Hypothalamus (tissue), 51 donors: ENCODE measurements around the gene HSFX2.
"Not testable (repeated sequence)": the region's sequence is repeated elsewhere in the genome, so short reads cannot be mapped to it uniquely, and the experiment has no call there.

Source experiments
- DNase-seq, 51 donors: peaks; one replicate each; lab custom pipeline; 2025; lab: John Stamatoyannopoulos, UW

The HSFX2 gene

DNA sequence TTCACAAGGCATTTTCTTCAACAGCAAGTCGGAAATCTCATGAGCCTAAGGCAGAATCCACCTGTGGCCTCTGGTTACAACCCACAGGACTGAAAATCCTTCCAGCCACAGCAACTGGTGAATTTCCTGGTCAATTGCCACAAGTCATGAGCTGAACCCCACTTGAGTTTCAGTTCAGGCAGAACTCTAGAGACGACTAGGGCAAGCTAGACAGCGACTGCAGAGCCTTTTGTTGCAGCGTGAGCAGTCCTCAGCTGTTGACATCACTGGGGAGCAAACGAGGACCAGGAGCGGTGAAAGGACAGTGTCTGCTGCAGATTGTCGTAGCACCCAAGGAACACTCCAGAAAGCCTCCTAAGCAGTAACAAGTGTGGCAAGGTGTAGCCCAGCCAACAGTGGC, 829 bp upstream of the HSFX2 start:
- not testable (repeated sequence) for DNase-seq

DNA sequence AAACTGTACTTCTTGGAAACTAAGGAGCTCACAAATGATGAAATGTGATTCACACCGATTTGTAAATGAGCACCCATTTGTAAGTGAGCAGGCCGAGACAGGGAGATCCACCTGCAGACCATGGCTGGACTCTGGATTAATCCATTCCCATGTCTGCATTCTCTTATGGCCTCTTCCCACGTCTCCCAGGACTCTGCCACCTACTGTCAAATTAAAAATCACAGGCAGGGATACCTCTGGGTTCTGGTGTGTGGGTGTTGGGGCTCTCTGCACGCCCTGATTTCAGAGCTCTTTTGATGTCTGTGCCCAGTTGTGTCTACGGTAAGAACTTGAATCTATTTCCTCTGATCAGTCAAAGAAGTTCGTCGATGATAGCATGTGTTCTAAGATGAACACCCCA, 4.1 kb downstream of the HSFX2 start:
- not testable (repeated sequence) for DNase-seq

DNA sequence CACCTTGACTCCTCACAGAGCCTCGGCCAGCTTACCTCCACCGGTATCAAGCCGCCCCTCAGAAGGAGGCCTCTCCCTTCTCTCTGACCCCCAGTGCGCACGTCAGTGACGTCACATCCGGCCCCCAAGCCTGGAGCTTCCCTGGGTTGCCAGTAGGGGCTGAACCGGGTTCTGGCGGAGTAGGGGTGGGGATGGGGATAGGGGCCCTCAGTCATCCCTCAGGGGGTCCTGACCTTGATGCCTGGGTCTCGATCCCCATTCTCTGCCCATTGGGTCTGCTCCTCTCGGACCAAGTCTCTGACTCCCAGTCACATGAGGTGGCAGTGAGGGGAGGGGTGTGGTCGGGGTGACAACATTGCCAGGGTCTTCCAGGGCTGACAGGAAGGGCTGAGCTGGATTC, 7.8 kb downstream of the HSFX2 start, which contains the start of gene MAGEA9B:
MAGEA9B (minus strand) TSS at position 101 of the 400 bp plus-strand sequence. CDS start 4,280 bp downstream, outside the sequence.
- not testable (repeated sequence) for DNase-seq

DNA sequence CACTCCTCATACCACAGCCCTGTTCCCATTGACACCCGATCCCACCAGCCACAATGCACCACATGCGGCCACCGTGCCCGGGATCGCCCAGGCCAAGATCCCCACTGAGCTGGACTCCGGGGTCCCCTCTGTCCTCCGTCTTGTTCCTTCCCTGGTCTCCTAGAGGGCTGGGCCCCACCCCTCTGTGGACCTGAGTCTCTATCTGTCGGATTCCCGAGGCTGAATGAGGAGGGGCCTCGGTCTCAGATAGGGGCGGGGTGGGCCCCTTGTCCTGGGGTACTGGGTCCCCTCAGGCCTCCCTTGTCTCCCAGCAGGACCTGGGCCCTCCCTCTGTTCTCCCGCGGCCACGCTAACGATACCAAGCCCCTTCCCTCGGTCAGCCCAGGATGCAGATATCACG, 9.5 kb downstream of the HSFX2 start:
- not testable (repeated sequence) for DNase-seq

DNA sequence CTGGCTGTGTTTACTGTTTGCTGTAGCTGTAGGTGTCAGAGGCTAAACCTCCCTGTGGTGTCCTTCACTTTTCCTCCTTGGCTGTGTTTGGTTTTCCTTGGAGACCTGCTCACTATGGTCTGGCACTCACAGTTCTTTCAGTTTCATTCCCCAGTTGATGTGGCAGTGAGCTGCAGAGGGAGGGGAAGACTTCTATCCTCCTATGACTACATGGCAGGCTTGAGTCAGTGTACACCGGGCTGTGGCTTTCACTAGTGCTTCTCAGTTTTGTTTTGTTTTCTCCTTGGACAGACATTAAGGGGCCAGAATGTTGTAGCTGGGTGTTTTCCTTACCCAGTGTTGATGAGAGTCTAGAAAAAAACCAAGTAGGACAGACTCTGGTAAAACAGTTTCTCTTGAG, 21.7 kb downstream of the HSFX2 start:
- not testable (repeated sequence) for DNase-seq

DNA sequence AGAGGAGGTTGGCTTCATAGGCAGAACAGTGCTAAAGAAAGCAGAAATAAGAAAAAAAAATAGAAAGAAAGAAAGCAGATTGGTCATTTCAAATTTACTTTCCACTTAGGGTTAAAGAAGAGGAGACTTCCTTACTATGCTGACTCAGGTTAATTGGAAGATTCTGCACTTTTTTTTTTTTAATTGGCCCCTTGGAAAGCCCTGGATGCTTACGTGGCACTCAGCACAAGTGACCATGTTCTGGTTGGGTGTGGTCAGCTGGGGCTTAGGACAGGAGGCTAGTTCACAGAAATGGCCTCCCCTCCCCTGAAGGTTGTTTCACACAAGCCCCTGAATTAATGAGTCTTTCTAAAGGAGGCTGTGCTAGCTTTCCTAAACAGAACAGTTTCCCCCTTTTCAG, 22.4 kb downstream of the HSFX2 start:
- no peak for DNase-seq

DNA sequence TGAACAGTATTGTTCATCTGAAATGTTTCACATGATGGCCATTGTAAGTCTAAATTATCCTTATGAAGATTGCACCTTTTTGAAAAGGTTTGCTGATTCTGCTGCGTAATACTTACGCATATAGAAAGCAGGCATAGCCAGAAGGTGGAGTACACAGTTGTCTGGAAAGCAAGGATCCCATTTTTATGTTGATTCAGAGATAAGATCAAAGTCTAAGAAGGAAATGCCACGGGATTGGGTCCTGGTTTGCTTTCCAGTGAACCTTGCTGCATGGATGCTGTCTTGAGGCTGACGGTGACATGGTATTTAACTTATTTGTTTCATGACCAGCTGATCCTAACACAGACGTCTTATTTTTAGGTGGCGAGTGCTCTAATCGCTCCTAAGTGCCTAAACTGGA, 23.3 kb downstream of the HSFX2 start:
- no peak for DNase-seq

DNA sequence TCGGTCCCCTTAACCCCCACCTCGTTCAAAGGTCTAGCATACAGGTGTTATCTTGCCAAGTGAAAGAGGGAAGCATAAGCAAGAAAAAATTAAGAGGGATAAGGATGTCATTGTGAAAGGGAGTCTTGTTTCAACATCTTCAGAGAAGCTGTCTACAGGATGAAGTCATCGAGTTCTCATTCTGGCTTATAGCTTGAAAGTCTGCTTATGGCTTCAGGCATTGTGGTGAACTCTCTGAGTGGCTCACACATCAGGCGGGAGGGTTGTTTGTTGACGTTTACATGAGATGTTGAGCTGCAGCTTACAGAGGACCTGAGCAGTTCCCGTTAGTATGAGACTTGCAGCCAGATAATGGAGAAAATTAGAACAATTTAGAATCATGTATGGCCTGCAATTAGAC, 24.4 kb downstream of the HSFX2 start:
- DNase-seq = no peak

DNA sequence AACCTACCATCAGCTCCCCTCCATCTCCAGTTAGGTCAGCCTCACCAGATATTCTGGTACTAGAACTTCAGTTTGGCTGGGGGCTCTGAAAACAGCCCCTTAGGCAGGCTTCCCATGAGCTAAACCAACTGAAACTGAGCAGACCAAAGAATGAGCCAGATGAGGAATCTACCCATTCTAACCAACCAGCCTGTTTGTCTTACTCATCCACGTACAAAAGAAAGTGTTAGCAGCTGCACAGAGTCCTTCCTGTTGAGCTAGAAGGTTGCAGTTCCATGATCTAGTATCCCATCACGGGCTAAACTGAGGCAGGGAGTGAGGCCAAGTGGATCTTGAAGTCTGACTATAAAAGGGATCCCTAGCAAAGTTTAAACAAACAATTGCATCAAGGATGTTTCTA, 25.3 kb downstream of the HSFX2 start:
- no peak for DNase-seq

DNA sequence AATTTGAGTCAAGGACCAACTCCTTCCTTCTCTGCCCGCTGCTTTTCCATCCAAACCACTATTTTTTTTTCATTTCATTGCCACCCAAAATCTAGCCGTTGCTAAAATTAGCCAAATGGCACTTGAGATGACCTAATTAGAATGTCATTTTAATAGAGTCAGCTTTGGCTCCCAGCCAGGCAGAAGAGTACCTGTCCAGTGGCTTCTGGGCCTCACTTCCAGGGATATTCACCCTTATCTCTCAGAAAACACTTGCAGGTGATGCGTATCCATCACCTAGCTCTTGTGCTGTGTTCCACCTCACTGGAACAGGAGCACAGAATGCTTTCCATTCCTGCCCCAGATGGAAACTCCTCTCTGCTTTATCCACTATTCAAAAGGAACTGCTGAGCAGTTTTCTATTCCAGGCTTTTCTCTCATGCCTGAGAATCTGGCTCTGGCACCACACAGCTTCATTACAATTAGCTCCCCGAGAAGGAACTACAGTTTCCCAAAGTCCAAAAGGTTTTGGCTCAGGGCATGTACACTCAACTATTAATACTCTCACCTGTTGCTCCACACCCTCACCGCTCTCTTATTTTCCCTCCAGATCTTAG, 26.3 kb downstream of the HSFX2 start:
- DNase-seq = no peak

DNA sequence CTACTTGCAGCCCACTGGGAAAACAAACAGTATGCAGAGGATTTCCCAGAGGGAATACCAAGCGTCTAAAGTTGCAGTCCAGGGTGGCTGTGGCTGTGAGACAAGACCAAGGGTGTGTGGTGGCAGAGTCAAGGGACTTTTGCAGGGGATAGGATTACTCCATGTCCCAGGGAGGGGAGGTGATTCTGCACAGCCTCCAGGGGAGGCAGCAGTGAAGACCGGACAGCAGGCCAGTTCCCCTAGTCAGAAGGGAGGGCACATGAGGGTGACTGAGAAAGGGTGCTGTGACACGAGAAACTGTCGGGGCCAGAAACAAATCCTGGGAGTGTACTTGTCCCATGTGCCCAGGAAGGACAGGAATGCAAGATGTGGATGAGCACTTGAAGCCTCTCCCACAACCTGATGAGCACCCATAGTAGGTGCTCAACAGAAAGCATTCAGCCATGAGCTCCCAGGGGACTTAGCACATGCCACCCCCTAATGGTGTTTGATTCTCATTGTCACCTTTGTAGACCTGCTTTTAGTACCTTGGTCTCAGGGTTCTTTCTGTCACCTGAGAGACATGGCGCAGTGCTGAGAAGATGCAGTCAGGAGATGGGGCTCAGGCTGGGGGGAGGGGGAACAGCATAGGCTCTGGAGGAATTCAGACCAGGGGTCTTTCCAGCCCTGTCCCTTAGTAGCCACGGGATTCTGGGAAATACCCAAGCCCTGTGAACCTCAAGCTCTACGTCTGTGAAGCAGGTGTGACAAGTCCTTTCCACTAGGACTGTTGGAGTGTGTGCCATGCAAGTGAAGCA, 27.3 kb downstream of the HSFX2 start:
- DNase-seq = no peak

DNA sequence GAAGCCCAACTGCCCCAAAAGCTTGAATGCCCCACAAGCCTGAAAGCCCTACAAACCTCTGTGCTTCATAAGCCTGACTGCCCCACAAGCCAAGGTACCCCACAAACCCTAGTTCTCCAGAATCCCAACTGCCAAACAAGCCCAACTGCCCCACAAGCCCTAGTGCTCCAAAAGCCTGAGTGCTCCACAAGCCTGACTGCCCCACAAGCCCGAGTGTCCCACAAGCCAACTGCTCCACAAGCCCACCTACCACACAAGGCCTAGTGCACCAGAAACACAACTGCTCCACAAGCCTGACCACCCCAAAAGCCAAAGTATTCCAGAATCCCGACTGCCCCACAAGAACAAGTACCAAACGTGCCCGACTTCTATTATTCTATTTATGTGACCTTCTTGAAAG, 31.8 kb downstream of the HSFX2 start:
- DNase-seq = no peak

DNA sequence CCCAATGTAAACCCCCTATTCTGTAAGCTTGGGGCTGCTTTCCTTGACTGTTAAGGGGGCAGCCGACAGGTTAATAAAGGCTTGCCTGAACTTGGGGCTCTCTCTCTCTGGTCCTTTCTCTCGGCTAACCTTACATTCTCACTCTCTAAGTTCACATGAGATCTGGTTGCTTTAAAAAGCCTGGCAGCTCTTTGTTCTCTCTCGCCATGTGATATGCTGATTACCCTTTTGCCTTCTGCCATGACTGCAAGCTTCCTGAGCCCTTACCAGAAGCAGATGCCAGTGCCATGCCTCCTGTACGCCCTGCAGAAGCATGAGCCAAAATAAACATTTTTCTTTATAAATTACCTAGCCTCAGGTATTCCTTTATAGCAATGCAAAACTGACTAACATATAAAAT, 39.9 kb downstream of the HSFX2 start:
- DNase-seq = not testable (repeated sequence)

DNA sequence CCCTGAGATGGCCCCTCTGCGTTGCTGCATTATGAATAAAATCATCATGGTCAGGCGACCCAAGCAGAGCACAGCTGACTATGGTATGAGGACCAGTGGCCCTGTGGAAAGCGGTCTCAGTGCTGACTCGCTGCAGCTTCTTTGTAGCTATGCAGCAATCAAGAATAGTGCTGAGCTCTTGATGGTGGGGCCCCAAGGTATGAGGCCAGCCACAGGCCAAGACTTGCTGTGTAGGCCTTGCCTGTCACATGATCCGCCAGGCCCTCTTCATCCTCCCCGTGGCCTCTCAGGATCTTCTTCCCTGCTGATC, 43.2 kb downstream of the HSFX2 start:
- not testable (repeated sequence) for DNase-seq

DNA sequence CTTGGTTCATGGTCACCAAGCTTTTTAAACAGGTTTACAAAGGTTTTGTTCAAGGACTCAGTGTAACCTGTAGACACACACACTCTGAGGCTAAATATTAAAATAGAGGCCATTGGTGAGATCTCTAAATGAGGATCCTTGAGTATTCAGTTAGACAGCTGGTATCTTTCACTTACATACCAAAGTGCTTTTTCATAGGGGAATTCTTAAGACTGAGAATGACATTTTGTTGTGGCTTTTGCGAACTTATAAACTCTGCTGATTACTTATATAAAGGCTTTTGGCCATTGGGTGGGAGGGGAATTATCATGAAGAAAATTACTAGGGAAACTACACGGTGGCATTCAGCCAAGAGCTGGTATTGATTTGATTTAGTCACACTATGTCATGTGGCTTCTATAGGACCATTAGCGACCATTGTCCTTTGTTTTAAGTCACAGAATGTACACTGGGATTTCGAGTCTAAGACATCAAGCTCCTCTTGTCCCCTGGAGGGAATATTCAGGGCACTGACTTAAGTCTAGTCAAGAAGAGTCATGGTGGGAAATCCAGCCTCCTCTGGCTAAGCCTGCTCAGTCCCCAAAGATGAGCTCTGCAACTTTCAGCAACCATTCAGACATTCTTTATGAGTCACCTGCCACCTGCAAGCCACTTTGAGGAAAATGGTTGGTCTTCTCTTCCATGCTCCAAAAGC, 43.7 kb downstream of the HSFX2 start:
- not testable (repeated sequence) for DNase-seq

DNA sequence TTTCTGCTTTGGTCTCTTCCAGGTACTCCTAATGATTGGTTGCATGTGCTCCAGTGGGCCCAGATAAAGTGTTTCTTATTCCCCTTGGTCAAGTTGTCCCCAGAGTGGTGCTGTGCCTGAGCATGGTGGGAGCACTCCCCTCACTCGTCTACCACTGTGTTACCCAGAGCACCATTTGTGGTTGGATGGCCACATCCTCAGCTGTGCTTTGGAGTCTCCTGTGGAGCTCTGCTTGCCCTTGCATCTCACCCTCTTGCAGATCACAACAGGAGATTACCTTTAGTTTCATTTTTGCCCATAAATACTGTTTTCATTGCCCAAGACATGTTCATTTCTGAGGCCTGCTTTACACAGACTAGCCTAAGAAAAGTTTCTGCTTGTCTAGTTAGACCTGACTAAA, 44.7 kb downstream of the HSFX2 start:
- DNase-seq = not testable (repeated sequence)

DNA sequence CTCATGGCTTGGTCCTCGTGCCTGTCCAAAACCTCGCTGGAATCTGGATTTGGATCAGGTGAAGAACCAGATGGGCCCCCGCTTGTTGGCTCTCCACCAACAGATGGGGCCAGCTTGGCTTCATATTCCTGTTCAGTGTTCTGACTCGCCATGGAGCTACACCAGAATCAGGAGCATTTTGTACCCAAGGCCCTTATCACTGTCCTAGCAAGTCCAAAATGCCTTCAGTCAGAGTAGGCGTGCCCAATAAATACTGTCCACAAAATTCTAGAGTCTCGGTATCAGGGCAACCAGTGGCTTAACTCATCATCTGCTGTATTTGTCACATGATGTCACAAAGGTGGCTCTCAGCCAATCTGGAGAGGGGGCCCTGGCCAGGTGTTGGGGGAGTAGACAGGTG, 45.4 kb downstream of the HSFX2 start, which contains the start of gene HSFX3:
HSFX3 (minus strand) TSS at position 224 of the 400 bp plus-strand sequence; CDS start at position 152, 72 bp downstream.
- not testable (repeated sequence) for DNase-seq

DNA sequence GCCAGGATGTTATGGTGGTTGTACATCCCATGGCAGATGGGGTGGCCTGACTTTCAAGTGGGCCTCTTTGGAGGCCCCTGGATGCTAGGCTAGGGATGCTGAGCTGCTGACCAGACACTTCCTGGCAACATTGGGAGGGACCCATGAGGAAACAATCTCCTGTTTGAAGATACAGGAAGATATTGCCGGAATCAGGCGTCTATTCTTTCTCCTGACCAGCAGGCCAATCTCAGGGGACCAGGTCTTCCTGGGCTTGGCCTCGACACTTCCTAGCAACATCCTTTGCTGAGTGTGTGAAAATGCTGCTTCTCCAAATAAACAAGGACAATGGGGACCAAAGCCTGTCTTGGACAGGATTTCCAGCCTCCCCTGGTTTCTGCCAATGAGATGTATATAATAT, 47.3 kb downstream of the HSFX2 start:
- DNase-seq = not testable (repeated sequence)

DNA sequence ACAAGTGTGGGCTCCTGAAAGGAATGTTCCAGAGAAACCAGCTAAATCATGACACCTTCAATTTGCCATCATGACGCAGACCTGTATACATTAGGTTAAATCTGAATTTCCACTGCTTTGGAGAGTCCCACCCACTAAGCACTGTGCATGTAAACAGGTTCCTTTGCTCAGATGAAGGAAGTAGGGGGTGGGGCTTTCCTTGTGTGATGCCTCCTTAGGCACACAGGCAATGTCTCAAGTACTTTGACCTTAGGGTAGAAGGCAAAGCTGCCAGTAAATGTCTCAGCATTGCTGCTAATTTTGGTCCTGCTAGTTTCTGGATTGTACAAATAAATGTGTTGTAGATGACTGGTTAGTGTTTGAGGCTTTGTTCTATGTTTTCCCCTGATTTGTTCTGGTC, 48.2 kb downstream of the HSFX2 start:
- not testable (repeated sequence) for DNase-seq

DNA sequence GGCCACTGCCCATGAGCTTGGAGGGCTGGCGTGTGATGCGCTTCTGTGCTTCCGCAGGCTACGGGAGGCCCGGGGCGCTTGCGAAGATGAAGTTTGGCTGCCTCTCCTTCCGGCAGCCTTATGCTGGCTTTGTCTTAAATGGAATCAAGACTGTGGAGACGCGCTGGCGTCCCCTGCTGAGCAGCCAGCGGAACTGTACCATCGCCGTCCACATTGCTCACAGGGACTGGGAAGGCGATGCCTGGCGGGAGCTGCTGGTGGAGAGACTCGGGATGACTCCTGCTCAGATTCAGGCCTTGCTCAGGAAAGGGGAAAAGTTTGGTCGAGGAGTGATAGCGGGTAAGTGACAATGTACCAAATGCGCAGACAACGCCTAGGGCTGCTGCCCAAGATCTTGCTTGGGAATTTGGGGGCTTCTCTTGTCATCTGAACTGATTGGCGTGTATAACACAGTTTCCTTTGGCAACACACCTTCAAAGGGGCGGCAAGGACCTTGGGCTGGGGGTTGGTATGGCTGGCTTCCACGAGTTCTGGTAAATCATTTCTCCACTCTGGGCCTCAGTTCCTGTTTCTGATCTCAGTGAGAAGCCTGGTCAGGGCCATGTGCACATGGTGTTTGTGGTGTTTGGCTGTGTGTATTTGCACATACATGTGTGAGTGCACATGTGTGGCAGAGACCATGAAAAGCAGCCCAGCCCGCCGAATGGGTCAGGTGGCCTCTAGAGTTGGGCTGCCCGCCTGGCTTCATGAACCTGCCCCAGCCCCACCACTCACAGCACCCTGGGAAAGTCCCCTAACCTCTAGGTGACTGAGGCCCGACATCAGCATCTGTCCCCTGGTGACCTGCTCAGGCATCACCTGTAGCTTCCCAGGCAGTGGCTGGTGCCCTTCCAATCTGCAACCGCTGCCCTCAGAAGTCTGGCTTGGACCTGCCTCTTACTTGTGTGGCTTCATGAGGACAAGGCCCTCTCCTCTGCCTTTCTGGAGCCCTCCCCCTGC, 49.3 kb downstream of the HSFX2 start:
- not testable (repeated sequence) for DNase-seq
